Fibroblast of pulmonary artery (primary cell): ENCODE measurements around the gene NR5A1.

Source experiments
- DNase-seq: peaks from one replicate; pipeline ENCODE4 v3.0.0-alpha.2; 2010; ENCODE audit warnings: low read depth
- H3K4me3 ChIP-seq: replicated peaks from 2 replicates; pipeline ENCODE4 v1.5.1; 2011; ENCODE audit warnings: low read depth, mild to moderate bottlenecking, control low read depth, low read length, moderate library complexity
- CTCF ChIP-seq: IDR thresholded peaks from 2 replicates; pipeline ENCODE4 v1.5.1; 2011; ENCODE audit warnings: mild to moderate bottlenecking, control low read depth, low read length, inconsistent platforms; ENCODE audit errors: missing control alignments

The NR5A1 gene

GRCh38 chr9:124496463-124496862 is 10.7 kb downstream of the NR5A1 start:
- no peak overlapping the region for H3K4me3 ChIP-seq
- no peak for TF ChIP-seq CTCF
- no peak for DNase-seq

DNA sequence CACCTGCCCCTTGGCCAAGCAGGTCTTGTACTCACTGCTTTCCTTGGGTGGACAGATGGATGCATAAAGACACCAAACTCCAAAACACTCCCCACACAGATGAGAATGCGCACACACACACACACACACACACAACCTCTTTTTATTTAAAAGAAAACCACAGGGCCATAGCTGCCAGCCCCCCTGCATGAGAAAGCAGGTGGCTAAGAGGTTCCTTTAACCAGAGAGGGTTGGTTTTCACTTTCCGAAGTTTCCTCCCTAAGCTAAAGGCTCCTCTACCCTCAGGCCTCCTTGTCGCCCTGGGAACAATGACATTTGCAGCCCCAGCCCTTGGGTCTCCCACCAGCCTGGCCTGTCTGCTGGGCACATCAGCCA is 11.1 kb downstream of the NR5A1 start:
- no peak overlapping the region for H3K4me3 ChIP-seq
- DNase-seq: no peak
- no peak for TF ChIP-seq CTCF

DNA sequence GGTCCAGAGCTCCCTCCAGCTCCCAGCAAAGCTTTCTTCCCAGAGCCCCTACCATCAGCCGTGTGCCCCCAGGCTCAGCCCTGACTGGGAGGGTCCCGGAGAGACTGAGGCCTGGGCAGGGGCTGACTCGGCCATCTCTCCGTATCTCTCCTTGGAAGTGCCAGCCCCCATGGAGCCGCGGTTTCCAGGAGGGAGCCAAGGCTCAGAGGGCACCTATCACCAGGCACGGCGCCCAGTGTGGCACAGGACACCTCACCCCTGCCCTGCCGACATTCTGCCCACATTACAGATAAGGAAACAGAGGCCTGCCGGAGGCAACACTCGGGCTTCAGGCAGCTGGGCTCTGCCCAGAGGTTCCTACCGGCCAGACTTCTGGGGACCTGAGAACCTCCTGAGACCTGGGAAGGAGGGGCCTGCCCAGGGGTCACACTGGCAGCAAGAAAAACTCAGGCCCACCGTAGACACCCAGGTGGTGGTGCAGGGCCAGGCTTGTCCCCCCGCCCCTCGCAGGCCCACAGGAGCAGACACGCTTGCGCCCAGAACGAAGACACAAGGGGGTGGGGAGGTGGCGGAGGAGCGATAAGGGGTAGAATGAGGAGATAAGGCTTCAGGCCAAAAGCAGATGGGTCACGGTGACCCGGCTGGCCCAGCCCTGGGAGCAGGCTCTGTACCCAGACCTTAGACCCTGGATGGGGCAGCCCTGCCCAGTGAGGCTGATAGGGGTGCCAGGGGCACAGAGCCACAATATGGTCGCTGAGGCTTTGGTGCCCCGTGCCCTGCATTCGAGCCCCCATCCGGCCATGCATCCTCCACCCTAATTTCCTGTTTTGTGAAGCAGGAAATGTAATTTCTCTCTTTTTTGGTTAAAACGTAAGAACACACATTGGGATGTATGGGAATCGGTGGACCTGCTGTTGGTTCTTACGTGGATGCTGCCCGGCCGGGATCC is 11.8 kb downstream of the NR5A1 start:
- no peak for TF ChIP-seq CTCF
- no peak for DNase-seq
- H3K4me3 ChIP-seq: no peak overlapping the region

DNA sequence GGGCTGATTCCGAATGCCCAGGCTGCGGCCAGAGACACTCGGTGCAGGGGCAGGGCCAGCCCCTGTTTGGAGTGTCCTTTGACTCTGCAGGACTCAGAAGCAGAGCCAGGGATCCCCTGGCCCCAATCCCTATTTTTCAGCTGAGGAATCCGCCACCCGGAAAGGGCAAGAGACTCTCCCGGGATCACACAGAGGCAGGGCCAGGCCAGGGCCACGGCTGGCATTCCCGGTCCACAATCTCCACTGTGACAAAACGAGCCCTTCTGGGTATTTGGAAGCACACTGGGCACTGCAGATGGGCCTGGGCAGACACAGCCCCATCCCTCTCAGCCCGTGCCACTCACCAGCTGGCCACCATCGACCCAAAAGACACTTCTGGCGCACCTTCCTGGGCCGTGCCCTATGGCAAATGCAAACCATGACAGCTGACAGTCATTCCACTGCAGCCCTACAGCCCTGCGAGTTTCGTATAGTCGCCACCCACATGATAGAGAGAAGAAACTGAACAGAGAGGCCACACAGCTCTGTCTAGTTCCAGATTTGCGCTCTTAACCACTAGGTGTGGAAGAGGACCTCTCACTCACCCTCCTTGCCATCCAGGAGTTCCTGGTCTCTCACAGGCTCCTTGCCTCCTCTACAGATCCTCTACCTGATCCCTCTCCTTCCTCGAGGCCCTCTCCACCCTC is 13.3 kb downstream of the NR5A1 start:
- no peak for DNase-seq
- TF ChIP-seq CTCF: no peak
- no peak overlapping the region for H3K4me3 ChIP-seq

DNA sequence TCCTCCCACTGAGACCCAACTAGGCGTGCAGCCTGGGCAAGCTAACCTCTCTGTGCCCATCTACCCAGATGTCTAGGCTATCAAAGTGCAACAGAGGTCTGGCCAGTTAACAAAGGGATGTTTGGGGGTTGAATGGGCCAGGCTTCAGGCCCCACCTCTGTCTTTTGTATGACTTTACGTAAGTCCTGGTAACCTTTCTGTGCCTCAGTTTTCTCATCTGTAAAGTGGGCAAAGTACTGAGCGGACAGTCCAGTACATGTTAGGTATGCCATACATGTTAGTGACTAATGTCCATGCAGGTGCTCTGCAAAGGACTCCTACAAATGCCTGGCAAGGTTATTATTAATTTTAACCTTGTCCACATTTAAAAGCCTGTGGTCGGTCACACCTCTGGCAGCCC is 14.0 kb downstream of the NR5A1 start:
- DNase-seq: no peak

DNA sequence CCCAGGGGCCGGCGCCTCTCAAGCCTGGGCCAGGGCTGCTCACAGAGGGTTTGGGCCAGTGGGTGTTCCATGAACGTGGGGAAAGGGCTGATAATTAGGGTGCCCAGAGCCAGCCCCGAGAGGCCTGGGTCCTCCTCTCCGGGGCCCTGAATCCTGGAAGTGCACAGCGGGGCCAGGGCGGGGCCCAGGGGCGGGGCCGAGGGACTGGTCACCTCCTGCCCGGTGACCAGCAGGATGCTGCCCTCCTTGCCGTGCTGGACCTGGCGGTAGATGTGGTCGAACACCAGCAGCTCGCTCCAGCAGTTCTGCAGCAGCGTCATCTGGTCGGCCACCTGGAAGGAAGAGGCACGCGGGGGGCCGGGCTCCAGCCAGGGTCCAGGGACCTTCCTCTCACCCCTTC is 14.4 kb downstream of the NR5A1 start:
- no peak for DNase-seq
- TF ChIP-seq CTCF: no peak
- no peak overlapping the region for H3K4me3 ChIP-seq

More for the DNA sequence above, 14.0 kb downstream of the NR5A1 start:
- H3K4me3 ChIP-seq: no peak overlapping the region
- no peak for TF ChIP-seq CTCF
